Measurements from ENCODE around the gene AMACR. TPM values are rescaled to one million over a fixed set of nuclear protein-coding genes. Genes with fewer than 3 reads are reported as not detected.

The AMACR gene
- polyA plus RNA-seq, 1 donor from 2014 or later, result 28.5 TPM

- no peak overlapping the region for H3K27ac ChIP-seq (ENCODE audit: low read length)
- no peaks in the 10 kb centered on the region for H3F3A ChIP-seq (ENCODE audit: insufficient read depth, low read length, poor library complexity, severe bottlenecking)
- no peak overlapping the region for H3K4me3 ChIP-seq (ENCODE audit: low read length)
- no peak overlapping the region for H3K4me2 ChIP-seq (ENCODE audit: low read length)
- TF ChIP-seq TAF1 (IDR thresholded peaks at IDR 0.05; ENCODE audit: low read depth) (no peak), SMC3 (conservative IDR thresholded peaks at IDR 0.05; ENCODE audit: poor library complexity) (no peak), MXI1 (conservative IDR thresholded peaks at IDR 0.05; ENCODE audit: poor library complexity, severe bottlenecking) (no peak)
- no peaks in the 10 kb centered on the region for H3K9me3 ChIP-seq (ENCODE audit: low read length)
- no peak overlapping the region for H2AFZ ChIP-seq (ENCODE audit: low read depth, low read length)
- H3K27me3 ChIP-seq (ENCODE audit: insufficient read depth, low read depth, low read length), result no peaks in the 10 kb centered on the region
- H3K9me2 ChIP-seq (ENCODE audit: insufficient read depth, low read length), result no peaks in the 10 kb centered on the region
- no peak overlapping the region for H3K9ac ChIP-seq (ENCODE audit: low read length)
- H3K36me3 ChIP-seq (ENCODE audit: insufficient read depth, low read length), result no peaks in the 10 kb centered on the region
- no peaks in the 10 kb centered on the region for H4K20me1 ChIP-seq (ENCODE audit: insufficient read depth)
- no peaks in the 10 kb centered on the region for H3K79me2 ChIP-seq (replicated peaks; ENCODE audit: insufficient read depth, low read length)
Measured at GRCh38 chr5:34054400-34054729, 46.5 kb upstream of the AMACR start.

- Histone ChIP-seq H3K79me2 (replicated peaks; ENCODE audit: insufficient read depth, low read length) (no peaks in the 10 kb centered on the region), H3K9me3 (ENCODE audit: low read length) (no peaks in the 10 kb centered on the region), H3F3A (ENCODE audit: insufficient read depth, low read length, poor library complexity, severe bottlenecking) (no peaks in the 10 kb centered on the region), H3K36me3 (ENCODE audit: insufficient read depth, low read length) (no peaks in the 10 kb centered on the region), H4K20me1 (ENCODE audit: insufficient read depth) (no peaks in the 10 kb centered on the region), H3K4me3 (ENCODE audit: low read length) (no peak overlapping the region), H3K9ac (ENCODE audit: low read length) (no peak overlapping the region), H2AFZ (ENCODE audit: low read depth, low read length) (no peak overlapping the region), H3K27me3 (ENCODE audit: insufficient read depth, low read depth, low read length) (no peaks in the 10 kb centered on the region), H3K9me2 (ENCODE audit: insufficient read depth, low read length) (no peaks in the 10 kb centered on the region), H3K27ac (ENCODE audit: low read length) (no peak overlapping the region), H3K4me2 (ENCODE audit: low read length) (no peak overlapping the region)
- TF ChIP-seq REST (IDR thresholded peaks at IDR 0.05; ENCODE audit: borderline replicate concordance) (no peak), EZH2 (IDR thresholded peaks at IDR 0.05; ENCODE audit: borderline replicate concordance, insufficient read depth, low read length, poor library complexity, severe bottlenecking) (no peak), SMC3 (conservative IDR thresholded peaks at IDR 0.05; ENCODE audit: poor library complexity) (no peak), TAF1 (IDR thresholded peaks at IDR 0.05; ENCODE audit: low read depth) (no peak), RAD21 (conservative IDR thresholded peaks at IDR 0.05) (no peak), POLR2AphosphoS5 (IDR thresholded peaks at IDR 0.05) (no peak), CTCF (IDR thresholded peaks at IDR 0.05; ENCODE audit: poor library complexity, severe bottlenecking) (no peak), EP300 (conservative IDR thresholded peaks at IDR 0.05; ENCODE audit: poor library complexity, severe bottlenecking) (no peak), MXI1 (conservative IDR thresholded peaks at IDR 0.05; ENCODE audit: poor library complexity, severe bottlenecking) (no peak)
Measured at GRCh38 chr5:34053571-34054399, 45.9 kb upstream of the AMACR start.
